Activated CD4-positive, alpha-beta memory T cell treated with anti-CD3 and anti-CD28 coated beads for 36 hours (primary cell): ENCODE data around the gene EXOSC1. TPM values are rescaled to one million over a fixed set of nuclear protein-coding genes. Genes with fewer than 3 reads are reported as not detected.
"Not testable (repeated sequence)": the region's sequence is repeated elsewhere in the genome, so short reads cannot be mapped to it uniquely, and the experiment has no call there.

ENCODE experiments used
- CTCF ChIA-PET: fragments of 350-600 bp; sonication (Branson Sonifier 250); formaldehyde crosslinking; loops from one replicate; lab custom pipeline; 2021; ENCODE audit warnings: antibody characterized with exemption, inconsistent platforms; lab: Charles Lee
- POLR2A ChIA-PET: fragments of 350-600 bp; sonication (Branson Sonifier 250); formaldehyde crosslinking; loops from one replicate; lab custom pipeline; 2021; ENCODE audit warnings: antibody characterized with exemption; lab: Charles Lee
- DNase-seq: peaks from one replicate; pipeline ENCODE4 v3.0.0-alpha.2; 2020
- H3K27ac Mint-ChIP-seq: one replicate; pipeline ENCODE4 v1.8.0; 2021; ENCODE audit warnings: mixed read lengths
- H3K27me3 Mint-ChIP-seq: one replicate; pipeline ENCODE4 v1.8.0; 2021; ENCODE audit warnings: mixed read lengths
- H3K36me3 Mint-ChIP-seq: one replicate; pipeline ENCODE4 v1.8.0; 2021; ENCODE audit warnings: mixed read lengths
- H3K4me1 Mint-ChIP-seq: one replicate; pipeline ENCODE4 v1.8.0; 2021; ENCODE audit warnings: low read depth, mixed read lengths
- H3K4me3 Mint-ChIP-seq: one replicate; pipeline ENCODE4 v1.8.0; 2021; ENCODE audit warnings: mild to moderate bottlenecking, mixed read lengths
- H3K9me3 Mint-ChIP-seq: one replicate; pipeline ENCODE4 v1.8.0; 2021; ENCODE audit warnings: mixed read lengths
- intact Hi-C: fragments of 100-400 bp; cut with micrococcal nuclease; formaldehyde crosslinking; loops from one replicate; pipeline ENCODE4 v1.15.1; 2023
- total RNA-seq, 2 experiments: library from RNA; stranded (reverse); gene quantifications; one replicate each; pipeline ENCODE4 v1.2.3, GENCODE V29; 2021

EXOSC1 gene
- total RNA-seq, 2 experiments from 2014 or later = 69.0 to 75.1 TPM

- no peak for DNase-seq
- intact Hi-C loops = no loop called here
- Mint-ChIP-seq H3K27me3 (no peaks in the 10 kb centered on the region), H3K4me3 (no peak overlapping the region), H3K9me3 (no peaks in the 10 kb centered on the region), H3K36me3 (peaks cover 61% of the 10 kb centered on the region), H3K4me1 (no peaks in the 10 kb centered on the region), H3K27ac (no peak overlapping the region)
- ChIA-PET POLR2A (interaction anchor here (0.8 to 1.0 kb wide), 2 partner anchors 14 to 53 kb away, joined by 3 read pairs; no protein-coding TSS in a partner anchor), CTCF (interaction anchor here (1.1 to 2.0 kb wide), 3 partner anchors 12 to 234 kb away, joined by 3 to 6 read pairs (median 5); no protein-coding TSS in a partner anchor)
Observed at GRCh38 chr10:97475936-97476594, 30.3 kb upstream of the EXOSC1 start.

GRCh38 chr10:97474918-97475317, 29.1 kb upstream of the EXOSC1 start:
- H3K27ac Mint-ChIP-seq = no peak overlapping the region
- no peak for DNase-seq
- H3K27me3 Mint-ChIP-seq = no peaks in the 10 kb centered on the region
- H3K4me3 Mint-ChIP-seq = no peak overlapping the region
- intact Hi-C loops = no loop called here
- H3K4me1 Mint-ChIP-seq = no peaks in the 10 kb centered on the region
- ChIA-PET CTCF (interaction anchor here (1.0 to 1.6 kb wide), 3 partner anchors 12 to 74 kb away, joined by 3 to 4 read pairs (median 3); partner anchors contain the start of gene RRP12), POLR2A (interaction anchor here (1.2 kb wide), 1 partner anchor 21 kb away, joined by 4 read pairs; no protein-coding TSS in a partner anchor)
- peaks cover 60% of the 10 kb centered on the region for H3K36me3 Mint-ChIP-seq
- no peaks in the 10 kb centered on the region for H3K9me3 Mint-ChIP-seq

GRCh38 chr10:97468781-97469180, 23.0 kb upstream of the EXOSC1 start:
- intact Hi-C loops, H3K4me3 Mint-ChIP-seq, H3K27ac Mint-ChIP-seq, H3K9me3 Mint-ChIP-seq, H3K4me1 Mint-ChIP-seq, DNase-seq, H3K27me3 Mint-ChIP-seq: not testable (repeated sequence)
- H3K36me3 Mint-ChIP-seq = peaks cover 40% of the 10 kb centered on the region
- POLR2A ChIA-PET = interaction anchor here (0.6 to 1.1 kb wide), 2 partner anchors 26 to 54 kb away, joined by 3 to 4 read pairs; no protein-coding TSS in a partner anchor
- CTCF ChIA-PET = interaction anchor here (0.7 to 5.5 kb wide), 2 partner anchors 12 to 84 kb away, joined by 3 to 53 read pairs; no protein-coding TSS in a partner anchor

- H3K36me3 Mint-ChIP-seq = peaks cover 37% of the 10 kb centered on the region
- intact Hi-C loops = no loop called here
- ChIA-PET CTCF (interaction anchor here (0.7 to 5.5 kb wide), 2 partner anchors 12 to 85 kb away, joined by 3 to 53 read pairs; no protein-coding TSS in a partner anchor), POLR2A (interaction anchor here (0.6 to 1.2 kb wide), 4 partner anchors 12 to 53 kb away, joined by 3 to 4 read pairs (median 4); no protein-coding TSS in a partner anchor)
- H3K4me1 Mint-ChIP-seq = no peaks in the 10 kb centered on the region
- H3K9me3 Mint-ChIP-seq = no peaks in the 10 kb centered on the region
- H3K27me3 Mint-ChIP-seq = no peaks in the 10 kb centered on the region
- no peak overlapping the region for H3K27ac Mint-ChIP-seq
- DNase-seq = no peak
- H3K4me3 Mint-ChIP-seq = no peak overlapping the region
Observed at GRCh38 chr10:97468162-97468561, 22.4 kb upstream of the EXOSC1 start.

GRCh38 chr10:97466755-97467154, 20.9 kb upstream of the EXOSC1 start:
- ChIA-PET CTCF (interaction anchor here (0.9 to 5.5 kb wide), 4 partner anchors 11 to 88 kb away, joined by 3 to 53 read pairs (median 3); no protein-coding TSS in a partner anchor), POLR2A (interaction anchor here (0.9 to 1.2 kb wide), 2 partner anchors 10 to 18 kb away, joined by 3 to 4 read pairs; no protein-coding TSS in a partner anchor)
- Mint-ChIP-seq H3K36me3 (peaks cover 40% of the 10 kb centered on the region), H3K27ac (peak overlapping the region; percentile 1), H3K9me3 (no peaks in the 10 kb centered on the region), H3K27me3 (no peaks in the 10 kb centered on the region), H3K4me1 (no peaks in the 10 kb centered on the region), H3K4me3 (no peak overlapping the region)
- no peak for DNase-seq
- intact Hi-C loops = no loop called here

GRCh38 chr10:97465982-97466381, 20.2 kb upstream of the EXOSC1 start:
- Mint-ChIP-seq H3K4me3 (no peak overlapping the region), H3K27ac (no peak overlapping the region), H3K27me3 (no peaks in the 10 kb centered on the region), H3K36me3 (peaks cover 46% of the 10 kb centered on the region), H3K9me3 (no peaks in the 10 kb centered on the region), H3K4me1 (no peaks in the 10 kb centered on the region)
- ChIA-PET POLR2A (interaction anchor here (0.5 to 0.9 kb wide), 2 partner anchors 10 to 51 kb away, joined by 3 read pairs; no protein-coding TSS in a partner anchor), CTCF (interaction anchor here (0.9 to 5.5 kb wide), 6 partner anchors 10 to 89 kb away, joined by 3 to 53 read pairs (median 3); no protein-coding TSS in a partner anchor)
- intact Hi-C loops = no loop called here
- no peak for DNase-seq

DNA sequence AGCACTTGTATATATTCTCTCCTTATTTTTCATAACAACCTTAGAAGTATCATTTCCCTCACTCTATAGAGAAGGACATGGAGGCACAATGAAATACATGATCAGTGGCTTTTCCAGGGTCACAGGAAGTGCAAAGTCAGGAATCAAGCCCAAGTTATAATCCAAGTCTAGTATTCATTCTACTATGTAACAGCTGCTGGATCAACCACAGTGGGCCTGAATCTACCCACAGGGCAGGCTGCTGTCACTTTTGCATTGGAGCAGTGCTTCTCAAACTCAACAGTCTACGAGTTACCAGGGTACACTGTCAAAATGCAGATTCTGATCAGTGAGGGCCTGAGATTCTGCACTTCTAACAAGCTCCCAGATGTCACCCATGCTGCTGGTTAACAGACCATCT, 18.4 kb upstream of the EXOSC1 start:
- peak overlapping the region; percentile 3 for H3K27ac Mint-ChIP-seq
- ChIA-PET POLR2A (no interaction called here), CTCF (interaction anchor here (0.6 to 5.5 kb wide), 13 partner anchors 11 to 107 kb away, joined by 3 to 53 read pairs (median 6); partner anchors contain the start of genes MMS19, RRP12 and UBTD1)
- peaks cover 52% of the 10 kb centered on the region for H3K36me3 Mint-ChIP-seq
- H3K9me3 Mint-ChIP-seq = no peaks in the 10 kb centered on the region
- H3K4me3 Mint-ChIP-seq = no peak overlapping the region
- DNase-seq = no peak
- H3K27me3 Mint-ChIP-seq = no peaks in the 10 kb centered on the region
- no peaks in the 10 kb centered on the region for H3K4me1 Mint-ChIP-seq
- intact Hi-C loops = loop anchor here (5.0 kb wide), 1 partner anchor 33 kb away; the partner anchor contains the start of genes MMS19 and UBTD1

DNA sequence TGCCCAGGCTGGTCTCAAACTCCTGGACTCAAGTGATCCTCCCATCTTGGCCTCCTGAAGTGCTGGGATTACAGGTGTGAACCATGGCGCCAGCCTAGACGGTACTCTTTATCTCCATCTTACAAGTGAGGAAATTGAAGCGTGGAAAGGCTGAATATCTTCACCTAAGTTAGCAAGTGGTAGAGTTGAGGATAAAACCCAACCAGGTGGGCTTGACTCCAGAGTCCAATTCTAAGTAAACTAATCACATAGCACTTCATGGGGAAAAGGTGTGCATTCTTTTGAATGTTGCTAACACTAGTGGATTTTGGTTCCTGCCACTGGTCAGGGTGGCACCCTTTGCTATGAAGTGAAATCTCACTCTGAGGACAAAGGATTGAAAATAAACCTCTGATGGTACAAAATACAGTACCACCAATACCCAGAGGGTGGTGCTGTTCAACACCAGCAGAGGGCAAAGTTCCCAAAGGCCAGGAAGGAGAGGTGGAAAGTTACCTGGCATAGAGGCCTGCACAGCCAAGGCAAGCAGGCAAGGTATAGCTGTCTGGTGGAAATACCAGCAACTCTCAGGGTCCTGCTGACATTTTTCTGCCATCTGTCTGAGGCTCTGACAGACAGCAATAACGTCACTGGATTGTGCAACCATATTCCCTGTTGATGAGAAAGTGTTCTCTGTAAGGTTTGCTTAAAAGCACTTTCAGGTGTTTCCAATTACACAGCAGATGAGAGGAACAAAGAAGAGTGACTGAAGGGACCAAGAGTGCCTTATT, 17.7 kb upstream of the EXOSC1 start:
- CTCF ChIA-PET = interaction anchor here (0.6 to 5.5 kb wide), 14 partner anchors 11 to 108 kb away, joined by 3 to 53 read pairs (median 5); partner anchors contain the start of genes MMS19, RRP12 and UBTD1
- DNase-seq = peak; percentile 36

GRCh38 chr10:97462309-97462708, 16.5 kb upstream of the EXOSC1 start:
- POLR2A ChIA-PET = interaction anchor here (0.9 to 1.2 kb wide), 2 partner anchors 14 to 28 kb away, joined by 3 read pairs; no protein-coding TSS in a partner anchor
- Mint-ChIP-seq H3K27ac (no peak overlapping the region), H3K4me3 (no peak overlapping the region), H3K36me3 (peaks cover 61% of the 10 kb centered on the region), H3K4me1 (peaks cover 4% of the 10 kb centered on the region), H3K9me3 (no peaks in the 10 kb centered on the region), H3K27me3 (no peaks in the 10 kb centered on the region)
- DNase-seq = no peak
- intact Hi-C loops = loop anchor here (5.0 kb wide), 1 partner anchor 35 kb away; the partner anchor contains the start of genes MMS19 and UBTD1
- CTCF ChIA-PET = interaction anchor here (1.2 to 2.2 kb wide), 6 partner anchors 12 to 91 kb away, joined by 3 to 16 read pairs (median 4); partner anchors contain the start of gene RRP12

More for the DNA sequence above, 17.7 kb upstream of the EXOSC1 start:
- Mint-ChIP-seq H3K9me3 (no peaks in the 10 kb centered on the region), H3K36me3 (peaks cover 56% of the 10 kb centered on the region), H3K27me3 (no peaks in the 10 kb centered on the region), H3K4me1 (no peaks in the 10 kb centered on the region), H3K4me3 (no peak overlapping the region), H3K27ac (peak overlapping the region; percentile 3)
- intact Hi-C loops = loop anchor here (1.0 to 5.0 kb wide), 3 partner anchors 34 to 90 kb away; partner anchors contain the start of genes MMS19 and UBTD1
- POLR2A ChIA-PET = no interaction called here

GRCh38 chr10:97459933-97460332, 14.1 kb upstream of the EXOSC1 start:
- POLR2A ChIA-PET = no interaction called here
- Mint-ChIP-seq H3K27me3 (no peaks in the 10 kb centered on the region), H3K4me1 (peaks cover 19% of the 10 kb centered on the region), H3K4me3 (no peak overlapping the region), H3K27ac (no peak overlapping the region), H3K9me3 (no peaks in the 10 kb centered on the region), H3K36me3 (peaks cover 67% of the 10 kb centered on the region)
- intact Hi-C loops = loop anchor here (5.0 kb wide), 1 partner anchor 37 kb away; the partner anchor contains the start of genes MMS19 and UBTD1
- no peak for DNase-seq
- CTCF ChIA-PET = interaction anchor here (0.9 to 2.2 kb wide), 3 partner anchors 60 to 94 kb away, joined by 3 to 6 read pairs (median 3); no protein-coding TSS in a partner anchor

DNA sequence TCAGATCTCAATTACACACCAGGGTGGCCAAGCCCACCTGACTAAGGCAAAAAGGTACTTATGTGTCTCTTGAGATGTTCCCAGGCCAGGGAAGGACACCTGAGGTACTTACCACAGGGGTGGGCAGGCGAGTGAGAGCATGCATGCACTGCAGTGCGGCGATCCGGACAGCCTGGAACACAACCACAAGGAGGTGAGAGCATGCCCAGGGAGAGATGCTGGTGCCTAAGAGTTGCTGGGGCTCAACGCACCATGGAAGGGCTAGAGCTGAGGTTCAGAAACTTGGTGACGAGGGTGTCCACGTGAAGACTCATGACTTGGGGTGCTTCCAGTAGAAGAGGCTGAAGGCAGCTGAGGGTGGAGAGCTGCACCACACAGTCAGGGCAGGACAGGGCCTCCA, 13.3 kb upstream of the EXOSC1 start:
- H3K4me3 Mint-ChIP-seq = no peak overlapping the region
- H3K36me3 Mint-ChIP-seq = peaks cover 65% of the 10 kb centered on the region
- peaks cover 28% of the 10 kb centered on the region for H3K4me1 Mint-ChIP-seq
- intact Hi-C loops = no loop called here
- no peaks in the 10 kb centered on the region for H3K27me3 Mint-ChIP-seq
- H3K27ac Mint-ChIP-seq = peak overlapping the region; percentile 67
- H3K9me3 Mint-ChIP-seq = no peaks in the 10 kb centered on the region
- no peak for DNase-seq
- ChIA-PET POLR2A (no interaction called here), CTCF (interaction anchor here (0.8 to 2.2 kb wide), 4 partner anchors 59 to 95 kb away, joined by 3 to 6 read pairs (median 3); no protein-coding TSS in a partner anchor)
